Stimulated activated CD4-positive, alpha-beta T cell treated with anti-CD3 and anti-CD28 coated beads, TNF-alpha, amount 100 ng/mL, for 4 hours (primary cell): ENCODE data around the gene KIF6.

Experiments
- DNase-seq, 3 experiments: peaks; one replicate each; pipeline ENCODE4 v3.0.0-alpha.2; 2020; ENCODE audit warnings: low read depth in 3 of 3

Gene KIF6

DNA sequence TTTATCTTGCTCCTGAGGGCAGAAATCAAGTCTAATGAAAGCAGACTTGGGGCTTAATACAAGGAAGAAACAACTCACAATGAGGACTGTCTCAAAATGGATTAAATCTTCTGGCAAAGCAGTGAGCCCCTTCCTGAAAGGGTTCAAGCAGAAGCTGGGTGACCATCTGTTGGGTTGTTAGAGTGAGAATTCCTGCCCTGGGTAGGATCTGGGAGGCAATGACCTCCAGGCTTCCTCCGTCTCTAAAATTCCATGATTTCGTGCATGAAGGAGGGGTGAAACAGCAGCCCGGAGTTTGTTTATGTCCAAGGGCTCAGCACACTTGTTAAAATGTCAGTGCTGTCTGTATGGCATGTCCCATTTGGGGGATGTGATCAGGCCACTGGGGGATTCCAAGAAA lies 338.7 kb downstream of the KIF6 start:
- DNase-seq = no peak

DNA sequence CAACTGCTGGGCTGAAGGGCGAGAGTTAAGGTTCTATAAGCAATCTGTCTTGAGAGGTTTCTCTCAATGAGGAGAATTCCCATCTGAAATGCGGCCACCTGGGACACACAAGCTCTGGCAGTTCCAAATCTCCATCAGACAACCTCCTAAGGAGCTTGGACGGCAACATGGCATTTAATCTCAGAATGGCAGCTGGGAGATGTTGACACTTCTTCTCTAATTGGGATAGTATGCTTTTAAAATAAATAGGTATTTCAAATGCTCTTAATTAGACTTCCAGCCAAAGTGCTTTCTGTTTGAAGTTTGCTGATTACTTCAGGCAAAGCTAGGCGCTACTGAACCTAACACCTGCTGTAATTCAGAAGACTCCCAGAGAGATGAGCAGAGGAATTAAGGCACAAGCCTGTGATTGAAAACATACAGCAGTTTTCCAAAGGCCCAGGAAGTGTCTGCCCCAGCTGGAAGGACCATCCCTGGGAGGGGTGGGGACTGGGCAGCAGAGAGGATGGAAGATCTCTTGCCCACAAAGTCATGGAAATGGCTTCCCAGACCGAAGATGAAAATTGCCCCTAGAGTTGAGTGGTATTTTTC lies 343.6 kb downstream of the KIF6 start:
- DNase-seq = no peak

DNA sequence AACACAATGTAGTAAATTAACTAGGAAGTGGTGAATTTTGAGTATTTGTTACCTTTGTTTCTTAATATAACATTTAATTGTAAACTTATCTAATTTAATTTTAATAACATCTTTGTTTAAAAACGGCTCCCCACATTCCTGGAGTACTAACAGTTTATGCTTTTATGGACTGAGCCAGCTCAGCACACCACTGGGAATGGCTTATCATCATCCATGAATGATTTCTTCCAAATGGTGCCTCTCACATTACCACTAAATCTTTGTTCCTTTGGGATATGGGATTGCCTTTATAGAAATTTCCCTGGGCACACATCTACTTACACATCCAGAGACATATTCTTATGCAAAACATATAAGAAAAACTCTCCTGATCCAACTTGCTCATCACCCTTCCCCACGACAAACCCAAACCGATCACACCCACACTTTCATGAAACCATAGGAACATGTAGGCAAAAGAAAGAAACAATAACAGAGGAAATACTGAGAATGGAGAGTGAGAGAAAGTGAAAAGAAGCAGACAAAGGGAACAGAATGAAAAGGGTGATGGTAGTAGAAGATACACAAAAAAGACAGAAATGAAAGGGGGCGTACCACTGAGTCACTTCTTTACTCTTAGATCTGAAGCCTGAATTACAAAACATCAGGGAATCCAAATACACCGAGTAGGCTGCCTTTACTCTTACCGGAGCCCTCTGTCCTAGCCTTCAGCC lies 344.2 kb downstream of the KIF6 start:
- DNase-seq = no peak

DNA sequence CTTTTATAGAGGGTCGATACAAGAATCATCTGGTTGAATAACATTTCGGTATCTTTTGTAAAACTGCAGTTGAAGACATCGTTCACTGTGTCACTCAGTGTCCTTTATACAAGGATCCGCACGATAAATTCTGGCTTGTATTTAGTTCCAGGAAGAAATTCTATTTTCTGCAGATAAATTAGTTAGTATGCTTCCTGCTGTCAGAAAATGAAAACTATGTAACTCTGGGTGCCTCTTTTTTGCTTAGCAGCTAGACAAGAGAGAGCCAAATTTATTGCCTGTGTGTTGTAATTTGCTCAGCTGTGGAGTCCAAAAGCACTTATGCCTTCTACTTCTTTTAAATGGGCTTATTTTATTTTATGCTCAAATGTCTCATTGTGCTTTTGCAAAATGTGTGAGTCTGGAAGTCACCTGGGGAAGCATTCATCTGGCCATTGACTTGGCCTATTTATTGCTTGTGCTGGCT lies 346.2 kb downstream of the KIF6 start:
- DNase-seq = no peak

DNA sequence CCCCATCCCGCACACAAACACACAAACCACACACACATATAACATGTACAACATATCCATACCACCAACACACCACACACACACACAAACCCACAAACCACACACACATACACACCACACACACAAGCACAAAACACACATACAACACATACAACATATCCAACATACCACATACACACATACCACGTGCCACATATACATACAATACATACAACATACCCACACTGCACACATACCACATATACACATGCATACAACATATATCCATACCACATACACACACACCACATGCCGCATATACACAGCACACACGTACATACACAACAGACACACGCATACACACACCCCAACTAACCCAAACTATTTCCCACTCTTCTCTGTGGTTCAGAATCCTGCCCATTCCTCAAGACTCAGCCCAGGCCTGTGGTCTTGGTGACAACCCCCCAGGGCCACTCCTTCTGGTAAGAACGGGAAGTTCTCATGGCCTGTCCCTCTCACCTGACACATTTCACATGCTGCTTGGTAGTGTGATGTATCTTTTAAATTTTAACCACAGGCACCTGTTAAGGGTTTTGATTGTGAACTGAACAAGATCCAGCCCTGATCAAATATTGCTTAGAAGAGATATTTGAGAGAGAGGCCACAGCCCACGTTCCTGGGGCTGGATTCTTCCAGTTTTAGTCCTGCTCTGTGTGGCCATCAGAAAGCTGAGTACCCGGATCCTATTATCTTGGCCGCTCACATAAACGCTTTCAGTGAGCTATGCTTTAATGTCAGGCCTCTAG lies 346.8 kb downstream of the KIF6 start:
- DNase-seq = no peak

DNA sequence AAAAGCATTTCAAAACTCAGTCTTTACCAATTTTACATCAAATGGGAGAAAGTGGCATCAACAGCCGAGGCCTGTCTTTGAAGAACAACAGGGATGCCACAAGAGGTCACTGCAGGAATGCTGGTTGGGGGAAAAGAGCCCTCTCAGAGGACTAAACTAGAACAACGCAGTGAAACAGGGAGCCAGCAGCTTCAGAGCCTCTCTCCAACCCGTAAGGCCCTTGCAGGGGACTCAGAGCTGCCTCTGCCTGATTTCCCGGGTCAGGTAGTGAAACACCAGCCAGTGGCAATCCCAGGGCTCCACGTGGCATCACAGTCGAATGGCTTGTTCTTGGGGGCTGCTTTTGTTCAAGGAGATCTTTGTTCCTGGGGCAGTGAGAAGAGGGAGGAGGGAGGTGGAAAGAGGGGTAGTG lies 347.7 kb downstream of the KIF6 start:
- DNase-seq = no peak

DNA sequence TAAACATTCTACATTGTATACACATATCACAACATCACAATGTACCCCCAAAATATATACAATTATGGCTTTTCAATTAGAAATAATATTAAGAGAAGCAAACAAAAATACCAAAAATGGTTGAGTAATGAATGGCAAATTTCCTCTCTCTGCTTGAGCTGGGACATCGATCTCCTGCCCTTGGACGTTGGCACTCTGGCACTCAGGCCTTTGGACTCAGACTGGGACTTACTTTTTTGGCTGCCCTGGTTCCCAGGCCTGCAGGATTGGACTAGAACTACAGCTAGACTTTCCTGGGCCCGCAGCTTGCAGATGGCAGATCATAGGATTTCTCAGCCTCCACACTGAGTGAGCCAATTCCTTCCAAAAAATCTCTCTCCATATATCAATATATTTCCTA lies 349.8 kb downstream of the KIF6 start:
- no peak for DNase-seq

DNA sequence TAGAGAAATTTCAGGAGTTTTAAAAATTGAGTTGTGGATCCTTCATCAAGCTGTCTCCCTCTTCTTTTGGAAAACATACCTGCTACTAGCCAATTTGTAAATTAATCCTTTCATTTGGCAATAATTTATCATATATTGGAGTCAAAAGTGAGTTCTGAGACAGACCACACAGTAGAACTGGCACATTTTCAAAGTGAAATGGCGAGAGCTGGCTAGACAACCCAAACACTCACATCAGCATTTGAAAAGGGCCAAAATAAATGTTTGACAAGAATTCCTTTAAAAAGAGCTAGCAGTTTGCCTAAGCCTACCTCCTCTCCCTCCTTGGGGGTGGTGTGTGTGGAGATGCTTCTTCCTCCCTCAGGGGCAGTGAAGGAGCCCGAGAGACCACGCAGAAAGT lies 354.8 kb downstream of the KIF6 start:
- DNase-seq = no peak

DNA sequence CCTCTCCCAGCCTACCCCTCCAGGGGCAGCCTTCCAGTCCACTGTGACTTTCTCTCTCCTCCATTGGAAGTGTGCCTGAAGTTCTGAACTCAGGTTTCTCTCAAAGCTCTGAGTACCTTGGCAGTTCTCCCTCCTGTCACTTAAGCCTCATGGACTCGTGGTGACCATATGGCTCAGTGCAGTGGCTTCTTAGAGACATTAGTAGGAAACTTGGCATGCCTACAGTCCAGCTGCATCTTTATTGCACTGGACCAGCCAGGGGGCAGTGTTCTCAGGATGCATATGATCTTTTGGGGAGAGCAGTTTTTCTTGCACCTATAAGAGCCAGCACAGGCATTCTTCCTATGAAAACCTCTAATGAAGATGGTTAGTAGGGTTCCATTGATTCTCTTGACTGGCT lies 355.2 kb downstream of the KIF6 start:
- no peak for DNase-seq

DNA sequence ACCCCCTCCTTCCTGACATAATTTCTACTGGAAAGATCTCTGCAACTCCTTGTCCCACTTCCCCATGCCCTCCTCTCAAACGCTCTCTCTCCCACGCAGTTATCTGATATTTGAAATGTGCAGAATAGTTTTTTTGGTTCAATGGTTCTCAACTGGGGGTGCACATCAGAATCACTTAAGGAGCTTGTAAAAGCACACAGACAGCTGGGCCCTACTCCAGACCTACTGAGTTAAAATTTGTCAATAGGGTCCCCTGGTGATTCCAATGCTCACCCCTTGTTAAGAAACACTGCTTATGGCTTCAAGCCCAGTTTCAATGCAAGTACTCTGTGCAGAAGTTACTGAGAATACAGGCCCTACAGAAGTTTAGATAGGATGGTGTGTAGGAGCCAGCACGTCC lies 357.5 kb downstream of the KIF6 start:
- no peak for DNase-seq

DNA sequence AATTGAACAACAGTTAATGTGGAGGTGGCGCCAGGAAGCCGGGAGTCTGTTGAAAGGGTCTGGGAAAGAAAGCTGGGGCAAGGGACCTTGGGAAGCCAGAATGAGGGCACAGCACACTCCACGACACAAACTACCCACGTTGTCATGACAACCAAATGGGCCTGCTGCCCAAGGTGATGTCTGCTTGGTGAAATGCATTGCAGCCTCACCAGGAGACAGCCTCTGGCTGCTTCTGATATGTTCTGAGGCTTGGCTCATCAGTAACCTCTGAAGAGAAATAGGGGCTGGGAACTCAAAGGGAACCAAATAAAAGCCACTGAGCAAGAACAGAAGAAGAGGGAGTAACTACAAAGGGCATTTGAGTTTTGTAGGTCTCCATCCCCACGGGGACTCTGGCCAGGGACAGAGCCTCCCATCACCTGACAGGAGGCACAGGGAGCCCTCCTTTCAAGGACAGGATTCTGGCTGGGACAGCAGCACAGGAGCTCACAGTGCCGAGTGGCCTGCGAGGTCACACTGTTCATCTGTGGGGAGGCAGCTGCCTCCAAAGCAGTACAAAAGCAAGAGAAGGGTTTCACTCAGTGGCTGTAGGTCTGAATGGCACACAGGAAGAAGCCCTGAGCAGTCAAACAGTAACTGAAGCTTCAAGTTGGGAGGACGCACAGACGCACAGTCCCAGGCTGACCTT lies 358.1 kb downstream of the KIF6 start:
- DNase-seq = no peak

DNA sequence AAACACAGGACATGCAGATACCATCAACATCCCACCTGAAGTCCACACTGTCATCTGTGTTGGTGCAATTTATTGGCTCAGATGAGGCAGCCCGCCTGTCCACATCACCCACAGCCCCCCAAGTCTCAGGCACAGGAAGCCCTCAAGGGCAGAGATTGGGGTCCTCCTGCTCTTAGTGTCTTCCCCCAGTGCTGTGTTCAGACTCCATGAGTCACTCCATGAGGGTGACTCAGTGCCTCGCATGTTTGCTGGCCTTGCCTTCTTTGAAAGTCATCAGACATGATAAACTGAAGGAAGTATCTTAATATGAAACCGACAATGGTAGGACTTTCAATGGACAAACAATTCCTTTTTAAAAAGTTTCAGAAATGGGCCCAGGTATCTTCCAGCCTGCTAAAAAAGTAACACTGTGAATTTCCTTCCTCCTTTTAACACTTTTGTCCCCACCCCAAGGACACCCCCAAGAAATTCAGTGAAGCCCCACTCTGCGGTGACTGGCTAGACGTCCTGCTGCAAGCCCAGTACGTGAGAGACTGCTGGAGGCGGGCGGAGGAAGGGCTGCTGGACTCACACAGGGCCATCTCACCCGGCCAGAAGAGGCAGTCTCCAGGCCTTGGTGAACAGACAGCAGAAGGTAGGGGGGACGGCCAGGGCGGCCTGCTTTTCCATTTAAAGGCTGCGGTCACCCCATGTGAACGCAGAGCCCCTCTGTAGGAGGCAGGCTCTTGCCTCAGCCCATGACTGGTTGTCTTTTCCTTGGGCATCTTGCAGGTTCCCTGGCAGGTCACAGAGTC lies 359.7 kb downstream of the KIF6 start:
- no peak for DNase-seq

DNA sequence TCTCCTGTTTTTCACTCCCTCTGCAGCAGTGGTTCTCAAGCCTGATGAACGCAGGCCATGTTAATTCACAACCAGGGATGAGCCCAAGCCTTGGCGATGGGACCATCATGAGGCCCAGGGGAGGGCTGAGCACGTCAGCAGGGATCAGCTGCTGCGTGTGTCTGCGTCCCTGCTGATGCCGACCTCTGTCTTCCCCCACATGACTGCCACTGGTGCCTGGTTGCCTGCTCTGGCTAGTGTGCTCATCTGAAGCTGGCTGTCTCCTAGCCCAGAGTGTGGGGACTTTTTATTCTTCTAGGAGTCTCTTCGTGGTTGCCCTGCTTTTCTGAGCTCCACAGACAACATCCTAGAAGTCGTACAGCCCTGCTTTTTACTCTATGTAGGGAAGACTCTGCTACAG lies 361.9 kb downstream of the KIF6 start:
- DNase-seq = no peak

DNA sequence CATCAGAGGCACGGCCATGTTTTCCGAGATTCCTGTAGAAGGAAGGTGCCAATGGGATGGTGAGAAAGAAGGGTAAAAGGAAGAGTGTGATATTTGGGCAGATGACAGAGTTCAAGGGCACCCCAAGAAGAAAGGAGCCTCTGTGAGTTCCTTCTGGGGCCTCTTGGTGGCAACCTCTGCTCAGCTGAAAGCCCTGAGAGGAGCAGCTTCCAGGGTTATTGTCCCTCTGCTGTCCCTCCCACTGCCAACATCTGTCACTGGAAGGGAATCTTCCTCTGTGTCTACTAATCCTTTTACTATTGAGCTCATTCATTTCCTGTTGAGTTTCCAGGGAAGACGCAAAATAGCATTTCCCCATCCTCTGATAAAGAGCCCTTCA lies 362.7 kb downstream of the KIF6 start:
- DNase-seq = no peak

DNA sequence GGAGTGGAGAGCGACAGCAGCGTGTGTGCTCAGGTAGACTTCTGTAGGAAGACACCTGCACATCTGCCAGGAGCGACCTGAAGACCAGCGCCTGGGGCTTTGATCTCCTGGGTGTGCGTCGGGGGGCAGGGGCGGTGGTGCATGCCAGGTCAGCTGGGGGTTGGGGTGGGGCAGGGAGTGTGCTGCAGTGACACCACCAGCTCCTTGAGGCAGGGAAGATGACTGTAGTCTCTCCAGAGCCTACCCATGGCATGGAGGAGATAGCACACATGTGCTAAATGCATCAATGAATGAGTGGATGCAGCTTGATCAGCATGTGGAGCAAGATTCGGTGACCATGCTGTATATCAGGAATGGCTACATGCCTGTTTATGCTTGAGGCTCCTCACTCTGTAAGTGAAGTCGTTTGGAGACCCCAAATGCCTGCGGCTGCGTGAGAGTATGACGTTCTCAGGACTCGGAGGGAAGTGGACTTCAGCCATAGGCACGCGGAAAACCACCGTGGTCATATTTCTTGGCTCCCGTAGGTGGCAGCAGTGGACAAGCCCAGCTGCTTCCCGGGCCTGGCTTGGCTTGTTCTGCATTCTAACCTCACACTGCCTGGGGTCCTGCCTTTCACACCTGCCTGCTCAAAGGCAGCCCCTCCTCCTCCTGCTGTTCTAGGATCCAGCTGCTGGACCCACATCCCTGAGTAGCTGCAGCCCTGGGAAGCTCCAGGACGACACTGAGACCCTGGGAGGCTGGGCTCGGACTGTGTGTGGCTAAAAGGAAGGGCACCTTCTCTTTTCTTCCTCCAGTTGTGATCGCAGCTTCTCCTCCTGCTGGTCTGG lies 363.3 kb downstream of the KIF6 start:
- peak; percentile 3 to 8 (median 6) for DNase-seq

DNA sequence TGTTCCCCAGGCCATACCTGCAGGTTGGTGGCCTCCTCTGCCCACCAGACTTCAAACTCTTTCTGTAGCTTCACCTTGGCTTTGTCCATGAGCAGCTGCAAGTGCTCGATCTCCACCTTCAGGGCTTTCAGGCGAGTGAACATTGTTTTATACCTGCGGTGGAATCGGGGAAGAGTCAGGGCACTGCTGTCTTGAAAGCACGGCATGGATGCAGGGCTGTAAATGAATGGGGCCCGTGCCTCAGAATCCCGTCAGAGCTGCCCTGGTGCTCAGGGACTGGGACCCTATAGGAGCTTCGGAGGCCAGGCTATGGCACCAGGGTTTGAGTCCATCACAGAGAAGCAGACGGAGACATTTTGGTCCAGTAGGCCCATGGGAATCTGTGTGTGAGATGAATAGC lies 364.8 kb downstream of the KIF6 start:
- DNase-seq = no peak

DNA sequence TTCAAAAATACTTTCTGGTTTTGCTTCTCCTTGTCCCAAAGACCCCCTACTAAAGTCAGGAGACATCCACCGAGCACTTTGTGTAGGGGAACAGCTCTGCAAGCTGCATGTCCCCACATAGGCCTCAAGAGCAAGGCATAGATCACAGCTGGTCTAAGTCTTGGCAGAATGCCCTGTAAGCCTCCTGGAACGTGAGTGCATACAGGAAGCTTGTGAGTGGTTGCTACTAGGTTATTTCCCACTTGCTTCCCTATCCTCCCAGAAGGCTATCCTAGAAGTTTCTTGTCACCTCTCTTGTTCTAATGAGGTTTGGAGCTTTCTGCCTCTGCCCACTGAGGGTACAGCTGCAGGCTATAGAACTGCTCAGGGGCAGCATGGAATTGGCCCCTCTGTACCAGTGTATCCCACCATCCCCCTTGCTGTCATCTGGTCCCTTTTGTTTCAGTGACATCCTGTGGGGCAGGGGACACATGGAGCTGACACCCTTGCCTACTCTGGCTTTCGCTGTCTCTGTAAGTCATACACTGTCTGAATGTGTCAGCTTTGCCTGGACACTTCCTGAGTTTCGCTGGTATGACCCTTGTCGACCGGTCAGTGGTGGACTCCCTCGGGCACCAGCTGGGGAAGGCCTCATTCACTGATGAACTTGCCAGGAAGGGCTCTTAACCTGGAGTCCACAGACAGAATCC lies 367.1 kb downstream of the KIF6 start:
- DNase-seq = no peak

DNA sequence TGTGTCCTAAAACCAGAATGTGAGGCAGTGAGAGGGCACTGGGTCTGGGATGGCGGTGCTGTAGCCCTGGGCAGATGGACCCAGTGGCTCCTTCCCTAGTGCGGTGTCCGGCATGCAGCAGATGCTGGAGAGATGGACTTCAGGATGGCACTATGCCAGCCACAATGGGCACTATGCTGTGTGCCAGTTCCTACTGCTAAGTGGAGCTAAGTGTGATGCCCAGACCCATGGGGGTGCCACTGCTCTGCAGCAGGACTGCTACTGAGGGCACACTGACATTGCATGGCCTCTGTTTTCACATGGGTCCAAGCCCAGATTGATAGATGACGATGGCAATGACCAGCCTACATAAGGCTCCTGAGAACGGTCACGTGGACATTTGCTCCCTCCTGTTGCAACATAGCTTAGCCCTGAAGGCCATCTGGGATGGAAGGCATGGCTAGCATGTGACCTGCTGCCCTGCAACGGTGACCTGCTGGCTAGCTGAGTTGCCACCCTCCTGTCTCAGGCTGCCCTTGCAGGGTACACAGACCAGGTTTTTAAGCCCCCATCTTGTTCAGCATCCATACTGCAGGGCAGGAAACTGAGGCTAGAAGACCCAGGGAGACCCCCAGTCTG lies 371.4 kb downstream of the KIF6 start:
- no peak for DNase-seq

DNA sequence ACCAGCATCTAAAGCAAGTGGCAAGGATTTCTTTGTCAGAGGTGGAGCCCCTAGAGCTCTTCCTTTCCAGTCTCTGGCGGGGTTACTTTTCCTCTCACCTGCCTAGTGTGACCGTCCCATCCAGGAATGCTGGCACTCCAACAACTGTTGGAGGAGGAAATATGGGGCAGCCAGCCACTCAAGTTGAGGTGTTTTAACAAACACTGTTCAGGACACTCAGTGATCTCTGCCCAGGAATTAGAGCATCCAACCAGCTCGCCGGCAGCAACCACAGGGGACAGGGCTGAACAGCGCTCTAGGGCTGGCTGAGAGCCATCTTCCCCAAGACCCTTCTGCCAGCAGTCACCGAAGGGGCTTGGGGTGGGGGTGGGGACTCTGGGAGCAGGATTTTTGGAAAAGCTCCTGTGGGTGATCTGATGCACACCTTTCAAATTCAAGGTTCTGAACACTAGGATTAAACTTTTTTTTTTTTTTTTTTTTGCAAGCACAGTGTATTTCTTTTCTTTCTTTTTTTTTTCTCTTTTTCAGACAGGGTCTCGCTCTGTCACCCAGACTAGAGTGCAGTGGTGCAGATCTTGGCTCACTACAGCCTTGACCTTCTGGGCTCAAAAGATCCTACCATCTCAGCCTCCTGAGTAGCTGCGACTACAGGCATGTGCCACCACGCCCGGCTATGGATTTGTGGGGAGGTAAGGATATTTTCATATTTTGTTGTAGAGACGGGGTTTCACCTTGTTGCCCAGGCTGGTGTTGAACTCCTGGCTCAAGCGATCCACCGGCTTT lies 374.3 kb downstream of the KIF6 start:
- no peak for DNase-seq
